WTC11 (cell line): ENCODE results near the gene TNIK. TPM values are rescaled to one million over a fixed set of nuclear protein-coding genes. Genes with fewer than 3 reads are reported as not detected.

ENCODE experiments used
- ATAC-seq: fragments of 200-7000 bp; cut with Tn5 transposase; 2 replicates; pipeline ENCODE4 v1.10.0; 2021; ENCODE audit warnings: mild to moderate bottlenecking, moderate library complexity
- CTCF ChIA-PET: fragments of 300-600 bp; sonication (Branson Sonifier 250); formaldehyde crosslinking; loops from one replicate; lab custom pipeline; 2021; ENCODE audit warnings: antibody characterized with exemption; lab: Charles Lee
- POLR2A ChIA-PET: fragments of 350-600 bp; sonication (Branson Sonifier 250); formaldehyde crosslinking; loops from one replicate; lab custom pipeline; 2021; ENCODE audit warnings: antibody characterized with exemption; lab: Charles Lee
- DNase-seq: peaks from one replicate; pipeline ENCODE4 v3.0.0; 2021; ENCODE audit warnings: low spot score
- H3K27ac Mint-ChIP-seq: 2 replicates; pipeline ENCODE4 v1.8.0; 2021; ENCODE audit warnings: mixed read lengths
- H3K27me3 Mint-ChIP-seq: 2 replicates; pipeline ENCODE4 v1.8.0; 2021; ENCODE audit warnings: low read depth, mild to moderate bottlenecking, moderate library complexity, mixed read lengths
- H3K36me3 Mint-ChIP-seq: 2 replicates; pipeline ENCODE4 v1.8.0; 2021; ENCODE audit warnings: mixed read lengths
- H3K4me1 Mint-ChIP-seq: 2 replicates; pipeline ENCODE4 v1.8.0; 2022; ENCODE audit warnings: mixed read lengths
- H3K4me3 Mint-ChIP-seq: 2 replicates; pipeline ENCODE4 v1.8.0; 2021; ENCODE audit warnings: mild to moderate bottlenecking, moderate library complexity, mixed read lengths
- H3K9me3 Mint-ChIP-seq: 2 replicates; pipeline ENCODE4 v1.8.0; 2021; ENCODE audit warnings: mixed read lengths
- CREB1 ChIP-seq: sonication (generic); formaldehyde crosslinking; IDR thresholded peaks from 2 replicates; pipeline ENCODE4 v1.8.0; 2023; ENCODE audit warnings: mild to moderate bottlenecking, missing genetic modification reagents
- ELF4 ChIP-seq: sonication (generic); formaldehyde crosslinking; IDR thresholded peaks from 2 replicates; pipeline ENCODE4 v1.8.1; 2022; ENCODE audit warnings: low read depth, mild to moderate bottlenecking, moderate library complexity, missing genetic modification reagents
- FOXK1 ChIP-seq: sonication (generic); formaldehyde crosslinking; IDR thresholded peaks from 2 replicates; pipeline ENCODE4 v1.8.0; 2022; ENCODE audit warnings: mild to moderate bottlenecking, moderate library complexity, missing genetic modification reagents
- FOXP1 ChIP-seq: sonication (generic); formaldehyde crosslinking; IDR thresholded peaks from 2 replicates; pipeline ENCODE4 v1.8.0; 2022; ENCODE audit warnings: missing genetic modification reagents, mild to moderate bottlenecking, moderate library complexity, borderline replicate concordance
- GRHL2 ChIP-seq: fragments of 250-450 bp; sonication (Bioruptor Pico); IDR thresholded peaks from 2 replicates; pipeline ENCODE4 v1.8.0; 2022; ENCODE audit warnings: mild to moderate bottlenecking, moderate library complexity; ENCODE audit not compliant: insufficient replicate concordance, severe bottlenecking
- GTF2I ChIP-seq: fragments of 250-450 bp; sonication (Bioruptor Pico); conservative IDR thresholded peaks from 2 replicates; pipeline ENCODE4 v1.4.0; 2021; ENCODE audit warnings: mild to moderate bottlenecking
- KAT7 ChIP-seq: sonication (generic); formaldehyde crosslinking; IDR thresholded peaks from 2 replicates; pipeline ENCODE4 v1.8.1; 2023; ENCODE audit warnings: missing genetic modification reagents, mild to moderate bottlenecking, borderline replicate concordance
- TCF7 ChIP-seq: sonication (generic); formaldehyde crosslinking; IDR thresholded peaks from 2 replicates; pipeline ENCODE4 v1.8.0; 2022; ENCODE audit warnings: mild to moderate bottlenecking, low read depth, missing genetic modification reagents, moderate library complexity
- ZNF263 ChIP-seq: sonication (generic); formaldehyde crosslinking; IDR thresholded peaks from 2 replicates; pipeline ENCODE4 v1.8.1; 2022; ENCODE audit warnings: low read depth, mild to moderate bottlenecking, moderate library complexity, missing genetic modification reagents
- ZNF317 ChIP-seq: sonication (generic); formaldehyde crosslinking; IDR thresholded peaks from 2 replicates; pipeline ENCODE4 v1.8.1; 2023; ENCODE audit warnings: low read depth, mild to moderate bottlenecking, moderate library complexity, missing genetic modification reagents, borderline replicate concordance
- ZNF416 ChIP-seq: fragments of 250-450 bp; sonication (Bioruptor Pico); IDR thresholded peaks from 2 replicates; pipeline ENCODE4 v1.9.0; 2021; ENCODE audit warnings: mild to moderate bottlenecking, inconsistent platforms
- ZNF423 ChIP-seq: fragments of 250-450 bp; sonication (Bioruptor Pico); IDR thresholded peaks from 2 replicates; pipeline ENCODE4 v2.1.2; 2022; ENCODE audit warnings: mild to moderate bottlenecking, moderate library complexity
- total RNA-seq: library from RNA; stranded (reverse); gene quantifications from 3 replicates; pipeline ENCODE4 v1.2.3, GENCODE V29; 2021
- TF ChIP-seq, protein P1 (sequence below): sonication (generic); formaldehyde crosslinking; IDR thresholded peaks from 2 replicates; pipeline ENCODE4 v1.8.0; 2022; ENCODE audit warnings: mild to moderate bottlenecking, missing genetic modification reagents
- TF ChIP-seq, protein P2 (sequence below): sonication (generic); formaldehyde crosslinking; IDR thresholded peaks from 2 replicates; pipeline ENCODE4 v1.8.1; 2023; ENCODE audit warnings: mild to moderate bottlenecking, missing genetic modification reagents, borderline replicate concordance
- TF ChIP-seq, protein P3 (sequence below): sonication (generic); formaldehyde crosslinking; IDR thresholded peaks from 2 replicates; pipeline ENCODE4 v1.8.0; 2022; ENCODE audit warnings: mild to moderate bottlenecking, missing genetic modification reagents
- TF ChIP-seq, protein P4 (sequence below): fragments of 250-450 bp; sonication (Bioruptor Pico); IDR thresholded peaks from 2 replicates; pipeline ENCODE4 v1.9.0; 2021; ENCODE audit warnings: mild to moderate bottlenecking
- TF ChIP-seq, protein P5 (sequence below): fragments of 250-450 bp; sonication (Bioruptor Pico); IDR thresholded peaks from 2 replicates; pipeline ENCODE4 v1.9.0; 2021; ENCODE audit warnings: mild to moderate bottlenecking, borderline replicate concordance
- TF ChIP-seq, protein P6 (sequence below): sonication (generic); formaldehyde crosslinking; IDR thresholded peaks from 2 replicates; pipeline ENCODE4 v1.8.1; 2022; ENCODE audit warnings: low read depth, mild to moderate bottlenecking, moderate library complexity, missing genetic modification reagents, borderline replicate concordance

The TNIK gene
- total RNA-seq, 1 experiment from 2014 or later = 50.3 TPM

DNA sequence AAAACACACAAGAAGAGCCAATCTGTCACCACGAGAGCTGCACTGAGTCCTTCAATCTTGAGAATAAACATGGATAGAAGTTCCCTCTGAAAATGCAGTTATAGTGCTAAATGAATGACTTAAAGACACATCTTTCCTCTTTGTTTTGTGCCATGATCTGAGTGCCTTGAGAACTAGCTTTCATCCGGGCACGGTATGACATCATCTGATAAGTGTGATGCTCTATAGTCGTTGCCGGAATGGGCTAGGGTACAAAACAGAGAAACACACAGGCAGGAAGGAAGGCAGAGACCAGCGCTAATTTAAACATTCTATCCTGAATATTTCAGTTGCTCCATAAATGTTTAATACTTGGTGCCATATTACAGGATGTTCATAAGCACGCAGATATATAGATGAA is 146.5 kb downstream of the TNIK start:
- H3K4me1 Mint-ChIP-seq = peaks cover 44% of the 10 kb centered on the region
- ATAC-seq (no peak), DNase-seq (no peak)
- peaks cover 4% of the 10 kb centered on the region; the same call in 1 of the 2 replicates for H3K9me3 Mint-ChIP-seq
- ChIA-PET POLR2A (no interaction called here), CTCF (no interaction called here)
- H3K27me3 Mint-ChIP-seq = no peaks in the 10 kb centered on the region
- TF ChIP-seq TCF7 (CRISPR knock-in tag) (no peak), GRHL2 (CRISPR knock-in tag) (no peak), CREB1 (no peak), ZNF263 (CRISPR knock-in tag) (no peak), FOXP1 (CRISPR knock-in tag) (no peak), ZNF423 (CRISPR knock-in tag) (no peak)
- TF ChIP-seq, protein P1, sequence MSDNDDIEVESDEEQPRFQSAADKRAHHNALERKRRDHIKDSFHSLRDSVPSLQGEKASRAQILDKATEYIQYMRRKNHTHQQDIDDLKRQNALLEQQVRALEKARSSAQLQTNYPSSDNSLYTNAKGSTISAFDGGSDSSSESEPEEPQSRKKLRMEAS = no peak
- no peak overlapping the region for H3K4me3 Mint-ChIP-seq
- no peaks in the 10 kb centered on the region for H3K36me3 Mint-ChIP-seq
- H3K27ac Mint-ChIP-seq = no peak overlapping the region

DNA sequence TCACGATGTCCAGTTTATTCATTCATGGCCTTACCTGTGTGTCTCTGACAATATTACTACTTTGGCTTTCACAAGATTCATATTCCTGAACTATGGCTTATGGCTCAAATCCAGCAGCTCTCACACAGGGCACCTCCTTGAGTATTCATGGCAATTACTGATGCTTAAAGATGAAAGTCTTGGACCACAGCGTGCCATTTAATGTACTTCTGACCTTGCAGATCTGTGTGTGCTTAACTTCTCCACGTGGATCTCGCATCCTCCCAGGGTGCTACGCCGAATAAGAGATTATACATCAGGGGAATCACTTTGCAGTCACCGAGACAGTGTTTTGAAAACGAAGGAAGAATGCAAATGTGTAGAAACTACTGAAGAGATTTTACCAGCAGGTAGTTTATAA is 147.5 kb downstream of the TNIK start:
- Mint-ChIP-seq H3K36me3 (no peaks in the 10 kb centered on the region; the same call in 1 of the 2 replicates), H3K27ac (no peak overlapping the region), H3K27me3 (no peaks in the 10 kb centered on the region), H3K4me1 (peaks cover 44% of the 10 kb centered on the region), H3K9me3 (peaks cover 12% of the 10 kb centered on the region), H3K4me3 (no peak overlapping the region)
- POLR2A ChIA-PET = interaction anchor here (0.7 kb wide), 1 partner anchor 88 kb away, joined by 5 read pairs; no protein-coding TSS in a partner anchor
- CTCF ChIA-PET = no interaction called here
- TF ChIP-seq, protein P2, sequence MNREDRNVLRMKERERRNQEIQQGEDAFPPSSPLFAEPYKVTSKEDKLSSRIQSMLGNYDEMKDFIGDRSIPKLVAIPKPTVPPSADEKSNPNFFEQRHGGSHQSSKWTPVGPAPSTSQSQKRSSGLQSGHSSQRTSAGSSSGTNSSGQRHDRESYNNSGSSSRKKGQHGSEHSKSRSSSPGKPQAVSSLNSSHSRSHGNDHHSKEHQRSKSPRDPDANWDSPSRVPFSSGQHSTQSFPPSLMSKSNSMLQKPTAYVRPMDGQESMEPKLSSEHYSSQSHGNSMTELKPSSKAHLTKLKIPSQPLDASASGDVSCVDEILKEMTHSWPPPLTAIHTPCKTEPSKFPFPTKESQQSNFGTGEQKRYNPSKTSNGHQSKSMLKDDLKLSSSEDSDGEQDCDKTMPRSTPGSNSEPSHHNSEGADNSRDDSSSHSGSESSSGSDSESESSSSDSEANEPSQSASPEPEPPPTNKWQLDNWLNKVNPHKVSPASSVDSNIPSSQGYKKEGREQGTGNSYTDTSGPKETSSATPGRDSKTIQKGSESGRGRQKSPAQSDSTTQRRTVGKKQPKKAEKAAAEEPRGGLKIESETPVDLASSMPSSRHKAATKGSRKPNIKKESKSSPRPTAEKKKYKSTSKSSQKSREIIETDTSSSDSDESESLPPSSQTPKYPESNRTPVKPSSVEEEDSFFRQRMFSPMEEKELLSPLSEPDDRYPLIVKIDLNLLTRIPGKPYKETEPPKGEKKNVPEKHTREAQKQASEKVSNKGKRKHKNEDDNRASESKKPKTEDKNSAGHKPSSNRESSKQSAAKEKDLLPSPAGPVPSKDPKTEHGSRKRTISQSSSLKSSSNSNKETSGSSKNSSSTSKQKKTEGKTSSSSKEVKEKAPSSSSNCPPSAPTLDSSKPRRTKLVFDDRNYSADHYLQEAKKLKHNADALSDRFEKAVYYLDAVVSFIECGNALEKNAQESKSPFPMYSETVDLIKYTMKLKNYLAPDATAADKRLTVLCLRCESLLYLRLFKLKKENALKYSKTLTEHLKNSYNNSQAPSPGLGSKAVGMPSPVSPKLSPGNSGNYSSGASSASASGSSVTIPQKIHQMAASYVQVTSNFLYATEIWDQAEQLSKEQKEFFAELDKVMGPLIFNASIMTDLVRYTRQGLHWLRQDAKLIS = no peak
- TF ChIP-seq, protein P3, sequence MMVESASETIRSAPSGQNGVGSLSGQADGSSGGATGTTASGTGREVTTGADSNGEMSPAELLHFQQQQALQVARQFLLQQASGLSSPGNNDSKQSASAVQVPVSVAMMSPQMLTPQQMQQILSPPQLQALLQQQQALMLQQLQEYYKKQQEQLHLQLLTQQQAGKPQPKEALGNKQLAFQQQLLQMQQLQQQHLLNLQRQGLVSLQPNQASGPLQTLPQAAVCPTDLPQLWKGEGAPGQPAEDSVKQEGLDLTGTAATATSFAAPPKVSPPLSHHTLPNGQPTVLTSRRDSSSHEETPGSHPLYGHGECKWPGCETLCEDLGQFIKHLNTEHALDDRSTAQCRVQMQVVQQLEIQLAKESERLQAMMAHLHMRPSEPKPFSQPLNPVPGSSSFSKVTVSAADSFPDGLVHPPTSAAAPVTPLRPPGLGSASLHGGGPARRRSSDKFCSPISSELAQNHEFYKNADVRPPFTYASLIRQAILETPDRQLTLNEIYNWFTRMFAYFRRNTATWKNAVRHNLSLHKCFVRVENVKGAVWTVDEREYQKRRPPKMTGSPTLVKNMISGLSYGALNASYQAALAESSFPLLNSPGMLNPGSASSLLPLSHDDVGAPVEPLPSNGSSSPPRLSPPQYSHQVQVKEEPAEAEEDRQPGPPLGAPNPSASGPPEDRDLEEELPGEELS (CRISPR knock-in tag) = no peak
- TF ChIP-seq FOXK1 (CRISPR knock-in tag) (no peak), ZNF416 (no peak), ZNF317 (CRISPR knock-in tag) (no peak), ELF4 (CRISPR knock-in tag) (no peak), KAT7 (CRISPR knock-in tag) (no peak), GTF2I (CRISPR knock-in tag) (no peak), ZNF423 (CRISPR knock-in tag) (no peak)
- TF ChIP-seq, protein P4, sequence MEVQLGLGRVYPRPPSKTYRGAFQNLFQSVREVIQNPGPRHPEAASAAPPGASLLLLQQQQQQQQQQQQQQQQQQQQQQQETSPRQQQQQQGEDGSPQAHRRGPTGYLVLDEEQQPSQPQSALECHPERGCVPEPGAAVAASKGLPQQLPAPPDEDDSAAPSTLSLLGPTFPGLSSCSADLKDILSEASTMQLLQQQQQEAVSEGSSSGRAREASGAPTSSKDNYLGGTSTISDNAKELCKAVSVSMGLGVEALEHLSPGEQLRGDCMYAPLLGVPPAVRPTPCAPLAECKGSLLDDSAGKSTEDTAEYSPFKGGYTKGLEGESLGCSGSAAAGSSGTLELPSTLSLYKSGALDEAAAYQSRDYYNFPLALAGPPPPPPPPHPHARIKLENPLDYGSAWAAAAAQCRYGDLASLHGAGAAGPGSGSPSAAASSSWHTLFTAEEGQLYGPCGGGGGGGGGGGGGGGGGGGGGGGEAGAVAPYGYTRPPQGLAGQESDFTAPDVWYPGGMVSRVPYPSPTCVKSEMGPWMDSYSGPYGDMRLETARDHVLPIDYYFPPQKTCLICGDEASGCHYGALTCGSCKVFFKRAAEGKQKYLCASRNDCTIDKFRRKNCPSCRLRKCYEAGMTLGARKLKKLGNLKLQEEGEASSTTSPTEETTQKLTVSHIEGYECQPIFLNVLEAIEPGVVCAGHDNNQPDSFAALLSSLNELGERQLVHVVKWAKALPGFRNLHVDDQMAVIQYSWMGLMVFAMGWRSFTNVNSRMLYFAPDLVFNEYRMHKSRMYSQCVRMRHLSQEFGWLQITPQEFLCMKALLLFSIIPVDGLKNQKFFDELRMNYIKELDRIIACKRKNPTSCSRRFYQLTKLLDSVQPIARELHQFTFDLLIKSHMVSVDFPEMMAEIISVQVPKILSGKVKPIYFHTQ (CRISPR knock-in tag) = no peak
- TF ChIP-seq, protein P5, sequence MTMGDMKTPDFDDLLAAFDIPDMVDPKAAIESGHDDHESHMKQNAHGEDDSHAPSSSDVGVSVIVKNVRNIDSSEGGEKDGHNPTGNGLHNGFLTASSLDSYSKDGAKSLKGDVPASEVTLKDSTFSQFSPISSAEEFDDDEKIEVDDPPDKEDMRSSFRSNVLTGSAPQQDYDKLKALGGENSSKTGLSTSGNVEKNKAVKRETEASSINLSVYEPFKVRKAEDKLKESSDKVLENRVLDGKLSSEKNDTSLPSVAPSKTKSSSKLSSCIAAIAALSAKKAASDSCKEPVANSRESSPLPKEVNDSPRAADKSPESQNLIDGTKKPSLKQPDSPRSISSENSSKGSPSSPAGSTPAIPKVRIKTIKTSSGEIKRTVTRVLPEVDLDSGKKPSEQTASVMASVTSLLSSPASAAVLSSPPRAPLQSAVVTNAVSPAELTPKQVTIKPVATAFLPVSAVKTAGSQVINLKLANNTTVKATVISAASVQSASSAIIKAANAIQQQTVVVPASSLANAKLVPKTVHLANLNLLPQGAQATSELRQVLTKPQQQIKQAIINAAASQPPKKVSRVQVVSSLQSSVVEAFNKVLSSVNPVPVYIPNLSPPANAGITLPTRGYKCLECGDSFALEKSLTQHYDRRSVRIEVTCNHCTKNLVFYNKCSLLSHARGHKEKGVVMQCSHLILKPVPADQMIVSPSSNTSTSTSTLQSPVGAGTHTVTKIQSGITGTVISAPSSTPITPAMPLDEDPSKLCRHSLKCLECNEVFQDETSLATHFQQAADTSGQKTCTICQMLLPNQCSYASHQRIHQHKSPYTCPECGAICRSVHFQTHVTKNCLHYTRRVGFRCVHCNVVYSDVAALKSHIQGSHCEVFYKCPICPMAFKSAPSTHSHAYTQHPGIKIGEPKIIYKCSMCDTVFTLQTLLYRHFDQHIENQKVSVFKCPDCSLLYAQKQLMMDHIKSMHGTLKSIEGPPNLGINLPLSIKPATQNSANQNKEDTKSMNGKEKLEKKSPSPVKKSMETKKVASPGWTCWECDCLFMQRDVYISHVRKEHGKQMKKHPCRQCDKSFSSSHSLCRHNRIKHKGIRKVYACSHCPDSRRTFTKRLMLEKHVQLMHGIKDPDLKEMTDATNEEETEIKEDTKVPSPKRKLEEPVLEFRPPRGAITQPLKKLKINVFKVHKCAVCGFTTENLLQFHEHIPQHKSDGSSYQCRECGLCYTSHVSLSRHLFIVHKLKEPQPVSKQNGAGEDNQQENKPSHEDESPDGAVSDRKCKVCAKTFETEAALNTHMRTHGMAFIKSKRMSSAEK (CRISPR knock-in tag) = no peak
- TF ChIP-seq, protein P6, sequence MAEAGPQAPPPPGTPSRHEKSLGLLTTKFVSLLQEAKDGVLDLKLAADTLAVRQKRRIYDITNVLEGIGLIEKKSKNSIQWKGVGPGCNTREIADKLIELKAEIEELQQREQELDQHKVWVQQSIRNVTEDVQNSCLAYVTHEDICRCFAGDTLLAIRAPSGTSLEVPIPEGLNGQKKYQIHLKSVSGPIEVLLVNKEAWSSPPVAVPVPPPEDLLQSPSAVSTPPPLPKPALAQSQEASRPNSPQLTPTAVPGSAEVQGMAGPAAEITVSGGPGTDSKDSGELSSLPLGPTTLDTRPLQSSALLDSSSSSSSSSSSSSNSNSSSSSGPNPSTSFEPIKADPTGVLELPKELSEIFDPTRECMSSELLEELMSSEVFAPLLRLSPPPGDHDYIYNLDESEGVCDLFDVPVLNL (CRISPR knock-in tag) = no peak
- no peak for DNase-seq
- no peak for ATAC-seq
